ENCODE data around the gene AK1. TPM values are rescaled to one million over a fixed set of nuclear protein-coding genes. Genes with fewer than 3 reads are reported as not detected.

The AK1 gene
- polyA plus RNA-seq, 4 donors = 35.9 to 45.3 (median 43.0) TPM

GRCh38 chr9:127828262-127829031 lies 49.0 kb downstream of the AK1 start:
- peak; percentile 70 to 76 (median 74) for DNase-seq (ENCODE audit: low read depth in 4 of 4, low spot score in 3 of 4)

DNA sequence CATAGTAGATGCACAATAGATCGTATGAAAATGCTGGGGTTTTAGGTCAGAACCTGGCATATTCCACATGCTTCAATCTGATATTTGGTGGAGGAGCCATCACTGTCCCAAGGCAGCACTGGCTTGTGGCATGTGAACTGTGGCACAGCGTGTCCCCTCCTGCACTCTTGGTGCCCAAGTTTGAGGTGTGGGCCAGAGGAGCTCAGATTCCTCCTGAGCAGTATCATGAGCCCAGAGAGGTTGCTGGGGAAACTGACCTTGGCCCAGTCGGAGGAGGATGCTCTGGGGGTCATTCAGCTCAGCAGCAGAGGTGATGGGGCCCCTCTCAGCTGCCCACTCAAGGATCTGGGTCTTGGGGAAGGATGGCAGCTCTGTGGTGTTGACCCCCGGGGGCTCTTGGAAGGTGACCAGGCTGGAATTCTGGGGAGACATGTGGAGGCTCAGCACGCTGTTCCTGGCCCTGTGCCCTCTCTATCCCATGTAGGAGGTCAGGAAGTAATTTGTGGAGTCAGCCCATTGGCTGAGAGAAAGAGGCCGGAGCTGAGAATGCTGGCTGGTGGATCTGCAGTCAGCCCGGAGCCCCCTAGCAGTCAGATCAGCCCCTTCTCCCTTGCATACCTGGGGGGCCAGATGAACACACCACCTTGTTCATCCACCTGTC lies 51.1 kb downstream of the AK1 start:
- DNase-seq (ENCODE audit: low read depth in 4 of 4, low spot score in 3 of 4) = no peak

DNA sequence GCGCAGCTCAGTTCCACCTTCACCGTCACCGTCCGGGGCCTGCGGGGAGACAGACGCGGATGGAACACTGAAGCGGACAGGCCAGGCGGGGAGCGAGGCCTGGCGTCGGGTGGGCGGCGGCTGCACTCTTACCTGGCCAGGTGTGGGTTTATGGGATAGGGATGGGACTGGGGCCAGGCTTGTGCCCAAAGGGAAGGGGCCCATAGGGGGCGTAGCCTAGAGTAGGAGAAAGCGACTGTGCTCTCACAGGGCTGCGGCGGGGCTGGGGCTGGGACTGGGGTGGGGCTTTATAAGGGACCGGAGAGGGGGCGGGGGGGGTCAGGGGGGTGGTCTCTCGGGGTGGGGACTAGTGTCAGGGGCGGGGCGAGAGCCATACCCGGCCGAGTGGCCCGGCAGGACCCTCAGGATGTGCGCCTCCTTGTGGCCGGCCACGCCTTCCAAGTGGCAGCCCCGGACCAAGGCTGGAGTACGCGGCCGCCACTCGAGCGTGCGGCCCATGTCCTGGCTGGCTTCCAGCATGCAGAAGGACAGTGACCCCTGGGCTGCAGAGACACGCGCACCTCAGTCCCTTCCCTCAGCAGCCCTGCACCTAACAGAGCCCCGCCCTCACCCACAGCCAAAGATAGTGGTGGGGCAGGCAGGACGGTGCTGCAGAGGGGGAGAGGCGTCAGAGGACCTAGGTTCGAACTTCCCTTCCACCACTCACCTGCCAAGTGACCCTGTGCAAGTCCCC lies 52.0 kb downstream of the AK1 start:
- no peak for DNase-seq (ENCODE audit: low read depth in 4 of 4, low spot score in 3 of 4)

- no peak for DNase-seq (ENCODE audit: low read depth in 4 of 4, low spot score in 3 of 4)
Observed at GRCh38 chr9:127822108-127822507, 55.4 kb downstream of the AK1 start.

GRCh38 chr9:127818574-127818973 lies 58.9 kb downstream of the AK1 start:
- no peak for DNase-seq (ENCODE audit: low read depth in 4 of 4, low spot score in 3 of 4)

GRCh38 chr9:127817881-127818434 lies 59.5 kb downstream of the AK1 start:
- DNase-seq (ENCODE audit: low read depth in 4 of 4, low spot score in 3 of 4) = no peak

GRCh38 chr9:127816728-127817127 lies 60.7 kb downstream of the AK1 start:
- DNase-seq (ENCODE audit: low read depth in 4 of 4, low spot score in 3 of 4) = no peak

Other genes starting within 250 kb of the AK1 start
- gene CFAP157, start 170.7 kb downstream of the AK1 start, polyA plus RNA-seq (ENCODE audit: insufficient read length in 4 of 4) = 1 to 10 TPM; 1.4 to 8.0 (median 3.9) TPM
- 10 to 100 TPM in 1 of 4 donors, 1 to 10 TPM in 3; 5.4 to 14.6 (median 7.9) TPM for gene PTRH1, start 162.0 kb downstream of the AK1 start, polyA plus RNA-seq (ENCODE audit: insufficient read length in 4 of 4)
- under 1 TPM; 0.08 to 0.38 (median 0.24) TPM for gene TTC16, start 161.6 kb downstream of the AK1 start, polyA plus RNA-seq (ENCODE audit: insufficient read length in 4 of 4)
- gene TOR2A, start 142.4 kb downstream of the AK1 start, polyA plus RNA-seq (ENCODE audit: insufficient read length in 4 of 4) = 10 to 100 TPM; 11.7 to 20.0 (median 13.6) TPM
- 10 to 100 TPM; 10.3 to 17.8 (median 14.1) TPM for gene SH2D3C, start 99.0 kb downstream of the AK1 start, polyA plus RNA-seq (ENCODE audit: insufficient read length in 4 of 4)
- 10 to 100 TPM; 62.7 to 74.9 (median 68.7) TPM for gene CDK9, start 91.6 kb downstream of the AK1 start, polyA plus RNA-seq (ENCODE audit: insufficient read length in 4 of 4)
- 10 to 100 TPM; 36.3 to 50.7 (median 40.0) TPM for gene FPGS, start 74.8 kb downstream of the AK1 start, polyA plus RNA-seq (ENCODE audit: insufficient read length in 4 of 4)
- gene ENG, start 23.0 kb downstream of the AK1 start, polyA plus RNA-seq (ENCODE audit: insufficient read length in 4 of 4) = 10 to 100 TPM; 76.1 to 91.7 (median 83.2) TPM
- gene ST6GALNAC6, start 21.9 kb upstream of the AK1 start, polyA plus RNA-seq (ENCODE audit: insufficient read length in 4 of 4) = 10 to 100 TPM; 38.6 to 46.5 (median 43.3) TPM
- gene ST6GALNAC4, start 39.4 kb upstream of the AK1 start, polyA plus RNA-seq (ENCODE audit: insufficient read length in 4 of 4) = 10 to 100 TPM; 10.4 to 17.5 (median 12.5) TPM
- gene PIP5KL1, start 53.1 kb upstream of the AK1 start, polyA plus RNA-seq (ENCODE audit: insufficient read length in 4 of 4) = 1 to 10 TPM in 3 of 4 donors, under 1 TPM in 1; 0.85 to 2.2 (median 1.9) TPM
- gene DPM2, start 60.2 kb upstream of the AK1 start, polyA plus RNA-seq (ENCODE audit: insufficient read length in 4 of 4) = 10 to 100 TPM; 33.5 to 38.7 (median 36.4) TPM
- gene EEIG1, start 103.3 kb upstream of the AK1 start, polyA plus RNA-seq (ENCODE audit: insufficient read length in 4 of 4) = 10 to 100 TPM; 32.3 to 45.6 (median 36.8) TPM
- 10 to 100 TPM in 2 of 4 donors, 1 to 10 TPM in 2; 7.6 to 14.0 (median 11.0) TPM for gene NAIF1, start 189.6 kb upstream of the AK1 start, polyA plus RNA-seq (ENCODE audit: insufficient read length in 4 of 4)
- gene SLC25A25, start 190.6 kb upstream of the AK1 start, polyA plus RNA-seq (ENCODE audit: insufficient read length in 4 of 4) = 10 to 100 TPM; 12.5 to 17.2 (median 13.1) TPM